Stomach (tissue), 9 donors: ENCODE results near the gene POLR3A. TPM values are rescaled to one million over a fixed set of nuclear protein-coding genes. Genes with fewer than 3 reads are reported as not detected.

Source experiments
- DNase-seq, 2 donors: peaks; one replicate each; pipeline versions ENCODE4 v3.0.0 to v3.0.0-alpha.2; 2013 to 2019
- H3K27ac ChIP-seq, 5 donors: fragments of 200-600 bp in 4 of 5; sonication (generic) in 4 of 5; one replicate each; pipeline ENCODE4 v1.5.1; 2013 to 2019; ENCODE audit warnings: mild to moderate bottlenecking in 1 of 5, moderate library complexity in 1 of 5
- H3K27me3 ChIP-seq, 3 donors: fragments of 200-600 bp; sonication (generic); one replicate each; pipeline ENCODE4 v1.5.1; 2017 to 2019; ENCODE audit warnings: mixed run types in 1 of 3
- H3K36me3 ChIP-seq, 4 donors: fragments of 200-600 bp; sonication (generic); 1 replicate in 3 of 4; 2 replicates in 1 of 4; pipeline ENCODE4 v1.5.1; 2016 to 2019
- H3K4me1 ChIP-seq, 4 donors: fragments of 200-600 bp; sonication (generic); one replicate each; pipeline ENCODE4 v1.5.1; 2016 to 2019
- H3K4me3 ChIP-seq, 4 donors: fragments of 200-600 bp; sonication (generic) in 3 of 4; one replicate each; pipeline ENCODE4 v1.5.1; 2016 to 2019; ENCODE audit warnings: mild to moderate bottlenecking in 1 of 4
- H3K9me3 ChIP-seq, 4 donors: fragments of 200-600 bp; sonication (generic); one replicate each; pipeline ENCODE4 v1.5.1; 2016 to 2019
- CTCF ChIP-seq, 7 experiments: fragments of 450-650 bp in 4 of 7; fragments of 200-600 bp in 3 of 7; sonication (generic) in 3 of 7; IDR thresholded peaks; one replicate each; pipeline ENCODE4 v1.5.1; 2016 to 2019; ENCODE audit warnings: antibody characterized with exemption in 7 of 7, control low read depth in 2 of 7, mild to moderate bottlenecking in 1 of 7
- EP300 ChIP-seq: sonication (generic); formaldehyde crosslinking; IDR thresholded peaks from one replicate; pipeline ENCODE4 v1.6.1; 2017; ENCODE audit warnings: antibody characterized with exemption
- POLR2A ChIP-seq, 4 donors: fragments of 450-650 bp; IDR thresholded peaks; one replicate each; pipeline ENCODE4 v1.6.1; 2016; ENCODE audit warnings: antibody characterized with exemption in 4 of 4, control low read depth in 2 of 4, mild to moderate bottlenecking in 1 of 4, moderate library complexity in 1 of 4
- POLR2AphosphoS5 ChIP-seq, 3 donors: sonication (generic); formaldehyde crosslinking; IDR thresholded peaks; one replicate each; pipeline ENCODE4 v1.6.1; 2016; ENCODE audit warnings: antibody characterized with exemption in 3 of 3
- WGBS, 5 donors: extraction: QIAGEN DNeasy Blood & Tissue Kit in 3 of 5; methylation state at CpG; one replicate each; pipeline versions ENCODE4 v1.1.5 to v1.1.7; 2013 to 2018; 5-methylcytosine and 5-hydroxymethylcytosine counted together
- intact Hi-C: fragments of 100-400 bp; cut with DNase I; formaldehyde crosslinking; loops from one replicate; pipeline ENCODE4 v1.15.1; 2023; ENCODE audit warnings: low total_unique reads
- polyA plus RNA-seq, 3 donors: library from polyadenylated mRNA; stranded (reverse); fragments of 200-250 nt; gene quantifications; one replicate each; pipeline ENCODE4 v1.2.3, GENCODE V29; 2013
- total RNA-seq, 5 donors: library from RNA; depleted of rRNA; stranded (reverse); fragments of >200 nt; gene quantifications; one replicate each; pipeline versions ENCODE4 v1.1.0 to v1.2.3, GENCODE V29; 2014 to 2016
- donor health status: healthy with polysubstance abuse.
- donor health status: Bipolar disorder and iron deficiency.
- donor health status: healthy.

Gene POLR3A
- total and polyA plus RNA-seq, 8 donors = 2.1 to 25.8 (median 8.9) TPM

DNA sequence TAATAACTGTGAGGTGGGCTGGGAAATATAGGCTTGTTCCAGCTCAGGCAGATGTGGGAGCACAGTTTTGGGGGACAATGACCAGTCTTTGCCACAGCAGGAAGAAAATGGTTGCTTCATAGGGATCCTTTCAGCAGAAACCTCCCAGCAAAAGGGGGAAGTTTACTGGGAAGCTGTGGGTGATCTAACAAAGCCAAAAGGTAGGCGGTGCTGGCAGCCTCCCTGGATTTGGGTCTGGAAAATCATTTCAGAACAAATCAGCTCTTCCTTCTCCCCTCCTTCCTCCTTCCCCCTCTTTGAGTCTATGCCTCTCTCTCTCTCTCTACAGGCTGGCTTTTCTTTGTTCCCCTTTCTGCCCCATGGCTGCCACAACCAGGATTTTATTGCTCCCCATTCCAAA, 20.5 kb upstream of the POLR3A start:
- Histone ChIP-seq H3K36me3 (peaks cover 0 to 3% (median 0%) of the 10 kb centered on the region in 4 donors), H3K9me3 (no peaks in the 10 kb centered on the region), H3K27me3 (no peaks in the 10 kb centered on the region), H3K27ac (no peak overlapping the region), H3K4me1 (peaks cover 0 to 14% (median 10%) of the 10 kb centered on the region in 4 donors), H3K4me3 (no peak overlapping the region)
- intact Hi-C loops = loop anchor here (5.0 to 10.0 kb wide), 2 partner anchors 605 to 1147 kb away; no protein-coding TSS in a partner anchor
- DNase-seq = no peak
- no peak for TF ChIP-seq POLR2A (IDR thresholded peaks at IDR 0.05)
- TF ChIP-seq CTCF (IDR thresholded peaks at IDR 0.05) = no peak
- TF ChIP-seq EP300 = no peak
- TF ChIP-seq POLR2AphosphoS5 (IDR thresholded peaks at IDR 0.05) = no peak
- 86 to 100% (median 93%) methylated on average over 1 of the region's 1 CpG for WGBS, 5 donors

DNA sequence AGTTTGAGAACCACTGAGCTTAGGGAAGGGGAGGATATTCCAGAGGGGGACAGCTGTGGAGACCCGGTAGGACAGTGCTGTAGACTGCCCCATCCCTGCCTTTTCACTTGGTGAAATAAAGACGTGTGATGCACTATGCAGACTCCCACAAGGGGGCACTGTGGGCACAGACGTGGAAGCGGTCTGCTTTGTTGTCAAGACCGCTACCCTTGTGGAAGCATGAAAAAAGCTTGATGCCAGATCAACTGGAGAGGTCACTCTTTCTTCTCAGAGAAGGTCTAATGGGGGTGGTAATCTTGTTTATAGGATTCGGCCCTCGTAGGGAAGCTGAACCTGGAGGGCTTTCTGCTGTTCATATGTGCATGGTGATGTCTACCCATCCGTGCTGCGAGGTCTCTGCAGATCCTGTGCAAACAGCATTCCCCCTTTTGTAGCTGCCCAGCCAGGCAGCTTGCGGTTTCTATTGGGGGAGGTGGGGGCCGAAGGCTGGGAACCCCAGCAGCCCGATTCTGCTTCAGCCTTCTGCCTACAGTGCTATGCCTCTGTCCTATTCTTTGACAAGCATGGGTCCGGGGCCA, 18.1 kb upstream of the POLR3A start:
- H3K9me3 ChIP-seq = no peaks in the 10 kb centered on the region
- H3K4me3 ChIP-seq = no peak overlapping the region
- 15 to 20% (median 19%) methylated on average over 12 to 13 of the region's 13 CpGs for WGBS, 5 donors
- no peaks in the 10 kb centered on the region for H3K27me3 ChIP-seq
- intact Hi-C loops = loop anchor here (5.0 kb wide), 1 partner anchor 1150 kb away; no protein-coding TSS in a partner anchor
- TF ChIP-seq POLR2AphosphoS5 (IDR thresholded peaks at IDR 0.05) (peak in 1 of 3 donors; percentile 42), EP300 (no peak), POLR2A (IDR thresholded peaks at IDR 0.05) (no peak), CTCF (IDR thresholded peaks at IDR 0.05) (peak in 5 of 7 experiments; percentile 36 to 93 (median 83))
- H3K36me3 ChIP-seq = peaks cover under 1 to 11% (median 9%) of the 10 kb centered on the region in 4 donors
- H3K4me1 ChIP-seq = peaks cover 0 to 32% (median 16%) of the 10 kb centered on the region in 4 donors
- peak; percentile 89 to 94 for DNase-seq
- H3K27ac ChIP-seq = no peak overlapping the region

DNA sequence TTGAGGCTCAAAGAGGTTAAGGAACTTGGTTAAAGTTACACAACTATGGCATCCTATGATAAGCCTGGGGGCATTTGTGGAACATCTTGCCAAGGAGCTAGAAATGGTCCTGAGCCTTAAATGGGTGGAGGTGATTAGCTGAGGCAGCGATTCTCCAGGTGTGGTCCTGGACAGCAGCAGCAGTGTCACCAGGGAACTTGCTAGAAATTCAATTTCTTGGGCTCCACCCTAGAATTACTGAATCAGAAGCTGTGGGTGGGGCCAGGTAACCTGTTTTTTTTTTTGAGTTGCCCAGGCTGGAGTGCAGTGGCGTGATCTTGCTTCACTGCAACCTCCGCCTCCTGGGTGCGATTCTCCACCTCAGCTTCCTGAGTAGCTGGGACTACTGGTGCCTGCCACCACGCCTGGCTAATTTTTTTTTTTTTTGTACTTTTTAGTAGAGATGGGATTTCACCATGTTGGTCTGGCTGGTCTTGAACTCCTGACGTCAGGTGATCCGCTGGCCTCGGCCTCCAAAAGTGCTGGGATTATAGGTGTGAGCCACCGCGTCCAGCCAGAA, 17.5 kb upstream of the POLR3A start:
- Histone ChIP-seq H3K27me3 (no peaks in the 10 kb centered on the region), H3K4me1 (peaks cover 0 to 35% (median 16%) of the 10 kb centered on the region in 4 donors), H3K9me3 (no peaks in the 10 kb centered on the region), H3K4me3 (no peak overlapping the region), H3K27ac (no peak overlapping the region), H3K36me3 (peaks cover 6 to 17% (median 15%) of the 10 kb centered on the region in 4 donors)
- WGBS, 5 donors = 67 to 78% (median 68%) methylated on average over 10 of the region's 10 CpGs
- no peak for DNase-seq
- intact Hi-C loops = loop anchor here (5.0 kb wide), 1 partner anchor 1151 kb away; no protein-coding TSS in a partner anchor
- no peak for TF ChIP-seq POLR2AphosphoS5 (IDR thresholded peaks at IDR 0.05)

DNA sequence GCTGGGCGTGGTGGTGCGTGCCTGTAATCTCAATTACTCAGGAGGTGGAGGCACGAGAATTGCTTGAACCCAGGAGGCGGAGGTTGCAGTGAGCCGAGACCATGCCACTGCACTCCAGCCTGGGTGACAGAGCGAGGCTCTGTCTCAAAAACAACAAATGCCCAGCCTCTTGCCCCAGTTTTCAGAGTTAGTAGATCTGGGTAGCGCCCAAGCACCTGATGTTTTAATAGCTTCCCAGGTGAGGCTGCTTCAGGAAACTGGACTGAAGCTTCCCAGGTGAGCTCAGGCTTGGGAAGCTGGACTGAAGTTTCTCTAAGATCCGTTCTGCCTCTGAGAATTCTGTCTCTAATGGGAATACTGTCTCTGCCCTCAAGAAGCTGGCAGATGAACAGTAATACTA, 16.5 kb upstream of the POLR3A start:
- Histone ChIP-seq H3K4me1 (peaks cover 0 to 41% (median 19%) of the 10 kb centered on the region in 4 donors), H3K36me3 (peaks cover 16 to 26% (median 25%) of the 10 kb centered on the region in 4 donors), H3K27me3 (no peaks in the 10 kb centered on the region), H3K4me3 (no peak overlapping the region), H3K27ac (no peak overlapping the region), H3K9me3 (no peaks in the 10 kb centered on the region)
- 60 to 79% (median 72%) methylated on average over 8 of the region's 8 CpGs for WGBS, 5 donors
- DNase-seq = no peak
- intact Hi-C loops = loop anchor here (5.0 kb wide), 1 partner anchor 1151 kb away; no protein-coding TSS in a partner anchor
- TF ChIP-seq POLR2A (IDR thresholded peaks at IDR 0.05) = no peak
- TF ChIP-seq POLR2AphosphoS5 (IDR thresholded peaks at IDR 0.05) = no peak
- no peak for TF ChIP-seq EP300
- TF ChIP-seq CTCF (IDR thresholded peaks at IDR 0.05) = no peak
